GM18519 (cell line): ENCODE measurements around the gene PABPN1.
A peak's percentile ranks its signal among the peaks of the same experiment; 100 is the strongest.
"Not testable (repeated sequence)": the region's sequence is repeated elsewhere in the genome, so short reads cannot be mapped to it uniquely, and the experiment has no call there.

Experiments used
- ATAC-seq: cut with Tn5 transposase; IDR thresholded peaks from one replicate; pipeline ENCODE4 v1.9.1; 2021; ENCODE audit warnings: mild to moderate bottlenecking, moderate library complexity; ENCODE audit not compliant: unreplicated experiment, low FRiP score

The PABPN1 gene

GRCh38 chr14:23320584-23321571 is at the start of gene PABPN1:
Gene PABPN1 (plus strand): TSS chr14:23321457. CDS start chr14:23321470, 13 bp downstream.
- ATAC-seq = peak; percentile 83

- ATAC-seq = no peak
Measured at GRCh38 chr14:23275412-23275811, 45.8 kb upstream of the PABPN1 start.

- no peak for ATAC-seq
Measured at GRCh38 chr14:23277189-23277588, 44.1 kb upstream of the PABPN1 start.

GRCh38 chr14:23277928-23278327 is 43.3 kb upstream of the PABPN1 start:
- ATAC-seq = not testable (repeated sequence)

GRCh38 chr14:23281247-23281646 is 40.0 kb upstream of the PABPN1 start:
- no peak for ATAC-seq

GRCh38 chr14:23284654-23285529 is 36.4 kb upstream of the PABPN1 start:
- no peak for ATAC-seq

- ATAC-seq = no peak
Measured at GRCh38 chr14:23285530-23286019, 35.7 kb upstream of the PABPN1 start.

- ATAC-seq = peak; percentile 93
Measured at GRCh38 chr14:23286020-23286901, 35.0 kb upstream of the PABPN1 start, which contains the start of gene HOMEZ. Gene HOMEZ (minus strand): TSS chr14:23286132. CDS start chr14:23285952, 180 bp downstream.

- no peak for ATAC-seq
Measured at GRCh38 chr14:23286902-23287479, 34.3 kb upstream of the PABPN1 start.

GRCh38 chr14:23294734-23295561 is 26.3 kb upstream of the PABPN1 start:
- no peak for ATAC-seq

- ATAC-seq = no peak
Measured at GRCh38 chr14:23296012-23296777, 25.1 kb upstream of the PABPN1 start.

GRCh38 chr14:23297096-23297495 is 24.2 kb upstream of the PABPN1 start:
- ATAC-seq = no peak

GRCh38 chr14:23297611-23298277 is 23.5 kb upstream of the PABPN1 start:
- ATAC-seq = no peak

GRCh38 chr14:23299211-23299957 is 21.9 kb upstream of the PABPN1 start:
- ATAC-seq = no peak

- no peak for ATAC-seq
Measured at GRCh38 chr14:23299986-23300686, 21.1 kb upstream of the PABPN1 start.

GRCh38 chr14:23300687-23301223 is 20.5 kb upstream of the PABPN1 start:
- no peak for ATAC-seq
